Measurements from ENCODE around the gene DQX1.

Gene DQX1

DNA sequence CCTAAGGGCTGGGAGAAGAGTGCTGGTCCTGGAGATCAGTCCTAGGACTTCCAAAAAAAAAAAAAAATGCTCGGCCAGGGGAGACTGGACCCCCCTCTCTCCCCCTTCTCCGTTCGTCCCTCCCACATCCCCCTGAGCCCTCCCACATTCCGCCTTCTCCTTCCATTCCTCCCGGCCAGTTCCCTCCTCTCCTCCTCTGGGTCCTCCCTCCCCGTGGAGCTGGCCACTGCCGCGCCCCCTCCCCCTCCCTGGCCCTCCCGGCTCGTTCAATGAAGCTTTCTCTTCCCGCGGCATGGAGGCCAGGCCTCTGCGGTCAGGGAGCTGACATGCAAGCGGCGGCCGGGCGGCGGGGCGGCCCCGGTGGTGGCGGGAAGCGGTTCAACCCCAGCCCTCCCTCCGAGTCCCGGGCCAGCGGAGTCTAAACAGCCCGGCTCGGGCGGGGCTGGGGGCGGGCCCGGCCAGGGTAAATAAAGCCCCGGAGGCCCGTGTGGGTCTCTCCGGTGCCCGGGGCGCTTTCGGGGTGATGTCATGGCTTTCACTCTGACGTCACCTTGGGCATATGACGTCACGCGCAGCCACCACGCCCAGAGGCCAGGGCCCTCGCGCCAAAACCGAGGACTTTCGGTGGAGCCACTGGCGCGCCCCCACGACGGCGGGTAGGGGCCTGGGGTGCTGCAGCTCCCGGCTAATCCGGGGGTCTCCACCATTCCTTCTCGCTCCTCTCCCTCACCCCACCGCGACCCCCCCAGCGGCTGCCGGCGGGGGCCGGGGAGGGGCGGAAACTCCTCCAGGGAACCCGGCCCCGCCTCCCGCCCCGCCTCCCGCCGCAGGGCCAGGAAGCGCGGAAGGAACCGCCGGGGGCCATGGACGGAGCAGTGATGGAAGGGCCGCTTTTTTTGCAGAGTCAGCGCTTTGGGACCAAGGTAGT is 28.1 kb upstream of the DQX1 start, which contains the start of the genes DOK1 and LOXL3:
DOK1 (plus strand) TSS at position 829 of the 928 bp plus-strand sequence; CDS start at position 864, 35 bp downstream.
LOXL3 (minus strand) TSS at position 51 of the 928 bp plus-strand sequence. CDS start 1,308 bp downstream, outside the sequence.
- DNase-seq: peak; percentile 57 to 74

DNA sequence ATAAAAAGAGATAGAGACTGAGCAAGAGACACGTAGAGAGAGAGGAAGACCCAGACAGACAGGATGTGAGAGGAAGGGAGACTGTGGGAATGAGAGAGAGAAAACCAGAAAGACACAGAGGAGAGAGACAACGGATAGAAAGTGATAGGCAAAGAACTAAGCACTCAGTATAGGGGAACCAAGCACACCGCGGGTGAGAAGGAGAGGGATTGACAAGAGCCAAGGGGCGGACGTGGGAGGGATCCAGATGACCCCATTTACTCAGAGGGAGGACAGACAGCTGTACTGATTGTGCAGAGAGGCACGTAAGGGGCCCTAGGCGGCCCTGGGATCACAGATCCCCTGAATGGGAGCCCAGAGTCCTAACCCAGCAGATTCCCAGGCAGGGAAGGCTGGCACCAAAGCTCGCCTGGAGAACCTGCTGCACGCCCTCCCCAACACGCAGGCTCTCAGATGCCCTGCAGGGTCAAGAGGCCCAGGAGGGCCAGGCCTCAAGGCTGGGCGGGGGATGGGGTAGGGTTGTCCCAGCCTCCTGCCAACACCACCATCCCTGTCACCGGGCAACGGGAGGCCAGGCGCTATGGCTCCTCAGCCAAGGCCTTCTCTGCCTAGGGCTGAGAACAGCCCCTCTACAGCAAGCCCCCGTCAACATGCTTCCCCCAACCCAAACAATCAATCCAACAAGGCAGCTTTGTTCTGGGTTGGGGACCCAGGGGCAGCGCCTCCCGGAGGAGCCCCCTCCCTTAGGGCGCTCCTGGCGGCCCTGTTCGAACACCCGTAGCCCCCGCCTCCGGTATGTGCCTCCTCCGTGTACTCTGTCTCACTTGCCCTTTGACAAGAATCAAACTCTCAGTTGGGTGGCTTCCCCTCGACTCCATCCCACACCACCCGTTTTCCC is 27.1 kb upstream of the DQX1 start:
- DNase-seq: peak in 1 of 2 experiments; percentile 27

DNA sequence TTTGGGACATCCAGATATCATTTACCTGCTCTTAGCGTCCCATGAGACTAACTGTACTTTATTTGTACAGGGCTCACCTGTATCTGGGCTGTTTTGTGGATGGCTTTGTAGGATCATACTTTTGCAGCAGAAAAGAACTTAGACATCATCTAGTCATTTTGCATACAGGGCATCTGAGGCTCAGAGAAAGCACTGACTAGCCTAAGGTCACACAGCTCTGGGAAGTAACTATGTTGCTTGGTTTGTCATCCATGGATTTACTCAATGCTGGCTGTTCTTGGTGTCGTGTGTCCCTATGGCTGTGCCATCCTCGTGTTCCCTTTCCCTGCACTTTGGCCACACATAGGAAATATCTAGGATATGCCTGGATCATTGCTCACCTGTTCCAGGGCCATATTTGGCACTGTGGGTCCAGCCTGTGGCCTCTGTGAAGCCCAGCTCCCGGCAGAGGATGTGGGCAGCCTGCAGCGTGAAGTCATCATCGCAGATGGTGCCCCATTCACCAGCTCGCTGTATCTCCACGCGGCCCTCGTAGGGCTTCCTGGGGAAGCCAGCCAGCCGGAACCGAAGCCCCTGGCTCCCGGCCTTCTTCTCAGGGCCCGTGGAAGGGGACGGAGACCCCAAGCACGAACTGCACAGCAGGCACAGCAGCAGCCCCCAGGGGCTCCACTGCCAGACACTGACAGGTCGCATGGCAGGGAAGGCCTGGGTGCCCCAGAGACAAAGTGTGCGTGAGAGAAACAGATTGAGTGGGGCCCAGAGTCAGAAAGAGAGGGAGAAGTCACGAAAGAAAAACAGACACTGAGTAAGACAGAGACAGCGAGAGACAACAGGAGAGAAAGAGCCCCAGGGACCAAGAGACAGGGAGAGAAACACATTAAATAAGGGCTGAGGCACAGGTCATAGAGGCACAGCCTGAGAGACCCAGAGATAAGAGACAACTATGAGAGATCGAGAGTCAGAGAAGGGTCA is 26.2 kb upstream of the DQX1 start:
- no peak for DNase-seq

DNA sequence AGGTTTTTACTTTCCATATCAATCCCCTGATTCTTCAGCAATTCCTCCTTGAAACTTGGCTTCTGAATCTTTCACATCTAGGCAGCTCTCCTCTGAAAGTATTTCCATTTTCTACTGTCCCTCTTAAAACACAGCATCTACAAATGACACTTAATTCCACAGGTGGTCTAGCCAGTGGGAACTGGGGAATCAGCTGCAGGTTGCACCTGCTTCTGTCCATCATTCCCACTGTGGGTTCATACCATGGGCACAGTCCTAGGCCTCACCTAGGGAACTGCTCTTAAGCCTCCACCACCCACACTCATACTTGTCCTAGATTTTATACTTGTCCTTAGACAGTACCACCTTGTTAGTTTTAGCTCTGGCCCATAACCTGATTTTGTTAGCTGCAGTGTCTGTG is 25.5 kb upstream of the DQX1 start:
- DNase-seq: no peak

DNA sequence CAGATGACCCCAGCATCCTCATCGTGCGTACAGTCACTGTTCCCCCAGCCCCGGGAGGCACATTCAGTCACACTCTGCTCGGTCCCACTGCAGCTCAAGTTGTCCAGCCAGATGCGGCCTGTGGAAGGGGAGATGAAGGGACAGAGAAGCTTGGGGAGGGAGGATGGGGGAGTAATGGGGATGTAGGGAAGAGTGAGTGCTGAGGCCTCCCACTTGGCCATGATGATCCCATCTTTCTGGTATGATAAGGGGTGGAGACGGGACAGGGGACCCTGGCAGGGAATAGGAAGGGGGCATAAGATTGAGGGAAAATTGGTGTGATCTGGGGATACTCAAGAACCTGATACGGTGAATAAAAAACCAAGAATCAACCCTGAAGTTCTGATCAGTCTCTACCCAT is 24.2 kb upstream of the DQX1 start:
- no peak for DNase-seq

DNA sequence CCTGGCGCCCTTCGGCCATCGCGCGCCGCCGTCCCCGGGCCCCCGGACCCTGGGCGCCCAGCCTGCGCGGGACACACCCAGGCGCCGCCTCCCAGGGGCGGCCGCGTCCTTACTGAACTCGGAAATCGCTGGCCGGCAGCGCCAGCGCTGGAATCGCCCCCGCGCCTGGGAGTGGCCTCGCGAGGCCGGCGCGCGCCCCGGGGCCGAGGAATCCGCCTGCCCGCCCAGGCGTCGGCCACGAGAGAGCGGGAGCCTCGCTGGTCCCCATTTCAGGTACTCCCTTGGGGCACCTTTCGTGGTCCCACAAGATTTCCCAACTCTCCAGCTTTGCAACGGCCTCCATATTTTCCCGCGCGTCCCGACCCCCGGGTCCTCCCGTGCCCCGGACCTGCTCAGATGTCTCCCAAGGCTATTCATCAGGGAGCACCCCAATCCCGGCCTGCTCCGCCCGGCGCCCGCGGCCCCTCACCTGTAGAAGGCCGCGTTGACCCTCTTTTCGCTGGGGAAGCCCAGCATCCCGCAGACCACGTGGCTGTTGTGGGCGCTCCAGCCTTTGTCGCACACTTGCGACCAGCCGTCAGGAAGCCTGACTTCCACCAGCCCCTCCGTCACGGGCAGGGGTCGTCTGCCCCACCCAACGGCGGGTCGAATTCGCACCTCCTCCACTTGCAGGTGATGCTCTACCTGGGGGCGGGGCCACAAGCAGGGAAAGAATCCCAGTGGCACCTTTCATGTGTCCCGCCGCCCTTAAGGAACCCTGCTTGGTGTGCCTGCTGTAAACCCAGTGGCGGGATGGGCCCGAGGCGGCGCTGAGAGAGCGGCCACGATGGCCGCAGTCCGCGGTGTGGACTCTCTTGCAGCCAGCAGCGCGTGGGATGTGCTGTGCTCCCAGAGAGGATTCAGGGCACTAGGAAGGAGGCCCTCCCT is 23.1 kb upstream of the DQX1 start:
- peak; percentile 46 to 67 for DNase-seq

DNA sequence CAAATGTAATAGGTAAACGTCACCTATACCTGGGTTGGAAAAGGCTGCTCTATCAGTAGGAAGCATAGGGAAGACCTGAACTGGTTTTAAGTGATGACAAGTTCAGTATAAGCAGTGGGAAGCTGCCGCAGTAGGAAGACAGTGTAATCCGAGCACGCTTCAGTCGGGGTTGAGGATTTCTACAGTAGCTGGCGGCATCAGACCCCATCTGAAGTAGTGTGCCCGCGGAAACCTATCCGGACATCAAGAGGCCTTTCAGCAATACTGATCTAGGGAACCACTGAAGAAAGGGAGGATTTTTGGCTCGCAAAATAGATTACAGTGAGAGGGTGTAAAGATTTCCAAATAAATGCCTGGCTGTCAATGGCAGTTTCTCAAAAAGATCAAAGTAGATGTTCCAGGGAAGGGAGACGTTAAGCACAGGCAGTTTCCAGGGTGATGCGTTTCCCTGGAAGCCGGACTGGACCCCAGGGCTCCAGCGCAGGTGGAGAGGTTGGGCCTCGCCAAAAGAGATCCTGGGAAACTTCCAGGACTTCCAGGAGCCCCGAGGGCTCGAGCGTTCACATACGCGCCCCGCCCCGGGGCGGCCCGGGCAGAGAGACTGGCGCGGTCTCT is 22.4 kb upstream of the DQX1 start:
- peak; percentile 55 to 67 for DNase-seq

DNA sequence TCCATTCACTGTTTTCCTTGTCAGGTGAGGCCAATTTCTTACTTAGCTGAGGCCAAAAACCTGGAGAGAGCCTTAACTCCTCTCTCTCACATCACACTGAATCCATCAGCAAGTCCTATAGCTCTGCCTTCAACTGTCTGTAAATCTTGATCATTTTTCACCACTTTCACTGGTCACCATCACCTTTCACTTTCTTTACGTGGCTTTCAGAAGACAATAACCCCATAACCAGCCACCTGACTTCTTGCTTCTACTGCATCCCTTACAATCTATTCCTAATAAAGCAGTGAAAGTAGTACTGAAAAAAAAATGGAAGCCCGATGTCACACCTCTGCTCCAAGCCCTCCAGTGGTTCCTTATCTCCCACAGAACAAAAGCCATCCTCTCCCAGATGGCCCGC is 20.0 kb upstream of the DQX1 start:
- no peak for DNase-seq

DNA sequence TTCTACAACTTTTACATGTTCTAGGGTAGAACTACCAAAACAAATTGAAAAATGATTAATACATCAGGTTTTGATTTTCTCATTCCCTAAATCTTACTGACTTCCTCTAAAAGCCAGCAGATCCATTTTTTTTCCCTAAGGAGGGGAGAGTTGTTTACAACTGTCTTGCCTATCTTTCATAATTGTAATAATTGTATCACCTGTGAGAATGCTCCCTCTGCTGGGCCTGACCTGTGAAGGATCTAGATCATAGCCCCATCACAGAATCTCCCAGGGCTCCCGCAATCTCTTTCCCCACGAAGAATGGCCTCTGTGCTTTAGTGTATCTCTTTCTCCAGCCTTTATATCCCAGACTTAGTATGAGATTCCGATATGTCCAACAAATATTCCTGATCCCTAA is 18.6 kb upstream of the DQX1 start:
- peak in 1 of 2 experiments; percentile 7 for DNase-seq

DNA sequence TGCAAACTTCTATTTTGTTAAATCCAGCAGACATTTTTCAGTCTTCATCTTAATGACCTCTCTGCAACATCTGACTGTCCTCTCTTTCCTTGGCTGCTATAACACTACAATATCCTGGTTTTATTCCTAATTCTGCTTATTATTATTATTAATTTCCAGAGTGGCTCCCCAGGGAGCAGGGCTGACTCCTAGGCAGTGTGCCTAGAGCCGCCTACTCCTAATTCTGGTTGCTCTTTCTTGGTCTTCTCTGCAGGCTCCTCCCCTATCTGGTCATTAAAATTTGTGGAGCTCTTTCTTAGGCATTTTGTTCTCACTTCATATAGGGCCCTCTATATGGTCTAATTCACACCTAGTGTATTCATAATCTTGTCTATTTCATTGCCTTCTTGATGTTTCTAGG is 16.9 kb upstream of the DQX1 start:
- DNase-seq: no peak

DNA sequence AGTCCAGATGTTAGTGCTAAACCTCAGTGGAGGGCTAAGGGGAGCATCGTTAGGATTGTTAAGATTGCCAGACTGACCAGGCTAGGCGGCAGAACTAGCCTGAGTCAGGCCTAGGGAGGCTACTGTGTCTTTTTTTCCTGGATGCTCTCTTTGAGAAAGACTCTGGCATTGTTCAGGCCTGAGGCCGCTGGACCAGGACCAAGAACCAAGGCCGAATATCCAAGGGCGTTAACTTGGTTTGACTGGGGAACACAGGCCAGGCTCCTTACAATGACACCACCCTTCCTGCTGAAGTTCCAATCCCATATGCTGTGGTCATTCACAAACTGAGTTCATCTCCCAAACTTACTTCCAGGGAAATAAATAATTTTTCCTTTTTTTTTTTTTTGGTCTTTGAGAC is 14.3 kb upstream of the DQX1 start:
- no peak for DNase-seq

DNA sequence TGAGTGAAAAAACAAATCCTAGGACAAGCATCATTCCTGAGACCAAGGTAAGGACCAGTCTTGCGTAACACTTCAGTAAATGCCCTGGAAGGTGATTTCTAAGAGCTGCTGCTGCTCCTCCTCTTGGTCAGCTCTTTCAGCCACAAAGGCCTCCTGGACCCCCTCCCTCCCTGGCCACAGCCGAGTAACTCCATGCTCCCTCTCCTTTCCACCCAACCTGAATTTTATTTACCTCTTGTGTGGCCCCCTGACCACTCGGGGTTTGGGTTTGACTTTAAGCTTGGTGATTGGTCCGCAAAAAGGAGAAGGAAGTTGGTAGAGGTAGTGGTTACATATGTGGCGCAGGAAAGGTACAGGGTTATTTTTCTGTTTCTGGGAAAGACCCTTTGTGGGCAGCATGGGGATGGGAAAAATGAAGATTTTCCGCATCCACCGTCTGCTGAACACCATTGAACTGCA is 12.9 kb upstream of the DQX1 start:
- no peak for DNase-seq

DNA sequence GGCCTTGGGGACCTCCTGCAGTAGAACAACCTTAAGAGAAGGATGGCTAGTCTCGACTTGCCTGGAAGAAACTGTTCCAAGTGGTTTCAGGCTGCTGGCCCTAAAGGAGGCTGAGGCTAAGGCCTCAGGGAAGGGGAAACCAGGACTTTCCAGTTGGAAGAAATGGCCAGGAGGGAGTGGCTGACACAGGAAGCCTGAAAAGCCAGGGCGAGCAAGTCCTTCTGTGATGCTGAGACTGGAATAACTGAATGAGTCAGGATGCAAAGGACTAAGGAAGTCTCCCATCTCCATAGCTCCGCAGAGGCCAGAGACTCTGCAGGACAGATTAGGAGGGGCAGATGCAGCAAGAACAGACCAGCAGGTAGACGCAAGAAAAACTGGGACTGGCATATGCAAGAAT is 11.1 kb upstream of the DQX1 start:
- DNase-seq: no peak

DNA sequence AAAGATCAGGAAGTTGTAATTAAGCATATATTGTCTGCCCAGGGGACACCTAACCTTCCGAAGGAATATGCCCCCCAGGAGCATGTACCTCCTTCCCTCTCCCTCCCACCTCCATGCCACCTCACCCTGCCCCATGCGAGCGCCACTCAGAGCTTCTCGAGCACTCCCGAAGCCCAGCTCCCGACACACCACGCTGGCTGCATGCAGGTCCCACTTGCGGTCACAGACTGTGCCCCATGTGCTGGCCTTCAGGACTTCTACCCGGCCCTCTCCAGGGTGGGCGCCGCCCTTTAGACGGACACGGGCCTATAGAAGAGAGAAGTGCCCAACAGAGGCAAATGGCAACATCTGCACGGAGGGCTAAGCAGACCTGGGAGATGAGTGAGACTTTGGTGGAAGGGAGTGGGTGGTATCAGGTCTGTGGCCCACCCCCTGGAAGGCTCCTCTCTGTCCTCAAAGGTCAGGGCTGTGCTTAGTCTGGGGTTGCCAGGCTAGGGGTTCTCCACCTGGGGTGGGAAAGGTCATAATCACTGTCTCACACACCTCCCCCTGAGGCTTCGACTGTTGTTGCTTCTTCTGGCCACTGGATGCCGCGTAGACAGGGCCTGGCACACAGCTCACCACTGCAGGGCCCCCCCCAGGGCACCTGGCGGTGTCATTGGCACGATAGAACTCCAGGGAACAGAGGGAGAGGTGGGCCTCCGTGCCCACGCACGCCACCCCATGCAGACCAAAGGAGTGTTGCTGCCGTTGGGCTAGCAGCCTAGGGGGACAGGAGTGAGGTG is 10.3 kb upstream of the DQX1 start:
- no peak for DNase-seq

DNA sequence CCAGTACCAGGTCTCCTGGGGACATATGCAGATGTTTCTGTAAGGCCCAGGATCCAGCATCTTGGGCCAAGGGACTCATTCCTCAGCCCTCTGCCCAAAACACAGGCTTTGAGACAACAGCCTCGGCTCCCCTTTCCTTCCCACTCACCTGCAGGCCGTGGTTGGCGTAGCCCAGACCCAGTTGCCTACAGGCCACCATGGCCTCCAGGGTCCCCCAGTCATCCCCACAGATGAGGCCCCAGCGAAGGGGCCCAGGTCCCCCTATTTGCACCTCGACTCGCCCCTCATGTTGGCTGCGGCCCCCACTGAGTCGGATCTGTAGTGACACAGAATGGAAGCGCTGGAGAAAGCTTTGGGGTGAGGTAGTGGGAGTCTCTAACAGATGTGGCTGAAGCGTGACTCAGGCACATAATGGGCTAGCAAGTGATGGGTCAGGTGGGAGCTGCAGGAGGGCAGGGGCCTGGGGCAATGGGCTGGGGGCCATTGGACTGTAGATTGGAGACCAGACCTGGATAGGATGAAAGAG is 9.5 kb upstream of the DQX1 start:
- no peak for DNase-seq

DNA sequence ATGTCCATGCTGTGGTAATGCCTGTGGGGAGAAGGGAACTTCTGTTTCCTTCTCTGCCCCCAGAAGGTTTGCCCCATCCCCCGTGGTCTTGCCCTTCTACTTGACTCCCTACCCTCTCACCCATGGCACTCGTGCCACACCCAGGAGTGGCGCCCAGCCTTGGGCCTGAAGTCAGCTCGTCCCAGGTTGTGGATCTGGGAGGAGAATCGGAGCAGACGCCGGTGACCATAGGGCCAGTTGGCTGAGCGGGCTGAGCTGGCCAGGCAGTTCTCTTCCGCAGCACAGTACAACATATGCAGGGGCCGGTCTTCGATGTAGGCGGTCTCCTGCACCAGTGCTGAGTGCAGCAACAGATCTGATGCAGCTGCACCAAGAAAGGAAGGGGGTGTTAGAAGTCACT is 8.4 kb upstream of the DQX1 start:
- no peak for DNase-seq

DNA sequence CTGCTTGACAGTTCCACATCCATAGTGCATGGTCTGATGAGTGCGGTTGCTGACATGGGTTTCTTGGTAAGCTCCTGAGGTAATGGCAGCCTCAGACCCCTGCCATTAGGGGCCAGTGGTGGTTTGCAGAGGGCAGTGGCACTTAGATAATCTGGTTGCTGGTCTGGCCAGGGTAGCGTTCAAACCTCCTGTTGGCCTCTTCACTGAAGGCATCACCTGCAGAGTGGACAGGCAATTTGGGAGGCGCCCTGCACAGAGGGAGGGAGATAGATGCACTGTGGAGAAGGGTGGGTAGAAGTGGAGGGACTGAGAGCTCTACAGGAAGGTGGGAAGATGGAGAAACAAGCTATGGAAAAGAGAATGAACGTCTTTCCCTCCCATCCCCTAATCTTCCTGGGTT is 7.4 kb upstream of the DQX1 start:
- no peak for DNase-seq

DNA sequence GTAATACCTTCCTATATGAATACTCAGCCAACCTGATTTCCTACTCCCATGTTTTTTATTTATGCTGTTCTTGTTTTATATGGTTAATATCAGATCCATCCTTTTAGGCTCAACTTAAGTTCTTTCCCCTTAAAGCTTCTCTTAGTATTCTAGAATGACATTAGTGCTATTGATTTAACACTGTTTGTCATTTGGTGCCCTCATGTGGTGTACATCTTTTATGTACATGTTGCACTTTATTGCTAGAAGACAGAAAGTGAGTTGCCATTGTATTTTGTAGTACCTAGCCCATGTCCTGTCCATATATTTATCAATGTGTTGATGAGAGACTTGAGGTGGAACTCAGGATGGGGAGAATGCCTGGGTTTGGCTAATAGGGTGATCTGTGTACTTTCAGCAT is 6.2 kb upstream of the DQX1 start:
- DNase-seq: no peak

DNA sequence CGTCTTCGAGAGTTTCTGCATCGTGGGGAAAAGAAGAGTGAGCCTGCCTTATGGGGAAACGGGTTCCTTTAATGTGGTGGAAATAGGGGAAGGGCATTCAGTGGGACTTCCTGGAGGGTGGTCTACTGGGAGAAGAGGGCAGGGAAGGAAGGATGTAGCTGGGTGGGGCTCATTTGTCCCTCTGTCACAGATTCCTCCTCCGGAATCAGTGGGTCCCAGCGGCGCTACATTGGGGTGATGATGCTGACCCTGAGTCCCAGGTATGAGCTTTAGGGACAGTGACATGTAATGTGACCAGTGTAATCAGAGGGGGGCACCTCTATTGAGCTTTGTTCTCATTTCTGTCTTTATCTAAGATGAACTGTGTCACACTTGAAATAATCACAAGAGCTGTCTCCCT is 5.6 kb upstream of the DQX1 start:
- DNase-seq: no peak

Data from SHP77 (cell line).